Occipital lobe (tissue), 2 donors: ENCODE measurements around the gene CD74. TPM values are rescaled to one million over a fixed set of nuclear protein-coding genes. Genes with fewer than 3 reads are reported as not detected.

ENCODE experiments used
- DNase-seq: peaks from one replicate; lab custom pipeline; 2025; lab: John Stamatoyannopoulos, UW
- total RNA-seq: library from RNA; depleted of rRNA; stranded (reverse); fragments of >200 nt; gene quantifications from one replicate; pipeline ENCODE4 v1.2.3, GENCODE V29; 2014

Gene CD74
- total RNA-seq, 1 donor from 2014 or later: 4.1 TPM

DNA sequence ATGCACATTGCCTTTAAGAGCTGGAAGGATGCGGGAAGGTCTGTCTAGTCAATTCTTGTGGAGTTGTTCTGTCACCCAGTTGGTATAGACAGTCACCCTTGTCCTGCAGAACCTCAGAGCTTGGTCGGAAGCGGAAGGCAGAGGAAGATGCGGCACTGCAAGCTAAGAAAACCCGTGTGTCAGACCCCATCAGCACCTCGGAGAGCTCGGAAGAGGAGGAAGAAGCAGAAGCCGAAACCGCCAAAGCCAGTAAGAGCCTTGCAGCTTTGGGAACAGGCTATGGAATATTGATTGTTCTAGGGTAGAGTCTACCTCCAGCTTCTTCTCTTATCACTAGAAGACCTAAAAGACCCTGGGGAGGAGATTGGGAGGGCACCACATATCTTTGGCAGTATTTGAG, 48.7 kb downstream of the CD74 start:
- no peak for DNase-seq

DNA sequence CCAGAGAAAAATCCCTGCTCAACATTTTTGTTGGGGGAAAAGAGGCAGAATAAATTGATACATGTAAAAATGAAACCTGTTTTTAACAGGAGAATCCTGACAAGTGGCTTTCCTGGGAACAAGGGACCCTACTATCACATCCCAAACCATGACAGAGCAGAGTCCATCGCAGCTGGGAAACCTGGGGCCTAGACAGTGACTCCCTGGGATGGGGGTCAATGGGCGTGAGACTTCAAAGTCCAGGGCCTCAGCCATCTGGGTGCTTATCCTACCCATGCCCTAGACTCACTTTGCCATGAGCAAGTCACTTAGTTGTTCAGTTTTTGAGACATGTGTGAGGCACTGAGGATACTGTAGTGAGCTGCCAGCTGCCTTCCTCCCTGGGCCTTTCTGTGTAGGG, 49.5 kb downstream of the CD74 start:
- DNase-seq: no peak

DNA sequence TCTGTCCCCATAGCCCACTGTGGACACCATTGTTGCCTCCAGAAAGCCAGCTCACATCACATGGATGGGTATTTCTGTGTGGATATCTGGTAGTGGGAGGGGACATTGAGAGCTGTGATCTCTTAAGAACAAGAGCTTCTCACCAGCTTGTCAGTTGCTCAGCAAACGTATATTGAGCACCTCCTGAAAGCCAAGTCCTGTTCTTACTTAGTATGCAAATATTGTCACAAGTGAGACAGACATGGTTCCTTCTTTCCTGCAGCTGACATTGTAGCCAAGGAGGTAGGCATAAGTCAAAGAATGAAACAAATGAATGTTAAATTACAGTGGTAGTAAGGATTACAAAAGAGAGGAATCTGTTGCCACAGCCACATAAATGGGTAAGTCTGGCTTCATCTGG, 51.4 kb downstream of the CD74 start:
- no peak for DNase-seq

DNA sequence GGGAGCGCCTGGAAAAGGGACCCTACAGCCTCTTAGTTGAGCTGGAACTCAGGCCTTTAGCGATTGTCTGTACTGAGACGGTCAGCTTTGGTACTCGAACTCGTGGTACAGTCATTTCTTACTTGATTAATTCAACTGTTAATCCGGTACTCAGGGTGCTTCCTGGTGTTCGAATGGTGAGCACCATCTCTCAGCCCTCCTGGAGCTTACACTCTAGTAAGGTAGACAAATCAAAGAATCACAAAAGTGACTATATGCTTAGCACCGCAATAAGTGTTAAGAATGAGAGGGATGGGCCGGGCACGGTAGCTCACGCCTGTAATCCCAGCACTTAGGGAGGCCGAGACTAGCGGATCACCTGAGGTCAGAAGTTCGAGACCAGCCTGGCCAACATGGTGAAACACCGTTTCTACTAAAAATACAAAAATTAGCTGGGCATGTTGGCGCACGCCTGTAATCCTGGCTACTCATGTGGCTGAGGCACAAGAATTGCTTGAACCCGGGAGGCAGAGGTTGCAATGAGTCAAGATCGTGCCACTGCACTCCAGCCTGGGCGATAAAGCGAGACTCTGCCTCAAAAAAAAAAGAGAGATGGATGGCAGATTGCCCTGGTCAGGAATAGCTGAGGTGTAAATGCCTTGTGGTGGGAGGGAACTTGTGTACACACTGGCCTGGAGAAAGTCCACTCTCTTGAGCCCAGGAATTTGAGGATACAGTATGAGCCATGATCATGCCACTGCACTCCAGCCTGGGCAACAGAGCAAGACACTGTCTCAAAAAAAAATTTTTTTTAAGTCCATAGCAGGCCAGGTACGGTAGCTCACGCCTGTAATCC, 54.2 kb downstream of the CD74 start:
- DNase-seq: no peak

DNA sequence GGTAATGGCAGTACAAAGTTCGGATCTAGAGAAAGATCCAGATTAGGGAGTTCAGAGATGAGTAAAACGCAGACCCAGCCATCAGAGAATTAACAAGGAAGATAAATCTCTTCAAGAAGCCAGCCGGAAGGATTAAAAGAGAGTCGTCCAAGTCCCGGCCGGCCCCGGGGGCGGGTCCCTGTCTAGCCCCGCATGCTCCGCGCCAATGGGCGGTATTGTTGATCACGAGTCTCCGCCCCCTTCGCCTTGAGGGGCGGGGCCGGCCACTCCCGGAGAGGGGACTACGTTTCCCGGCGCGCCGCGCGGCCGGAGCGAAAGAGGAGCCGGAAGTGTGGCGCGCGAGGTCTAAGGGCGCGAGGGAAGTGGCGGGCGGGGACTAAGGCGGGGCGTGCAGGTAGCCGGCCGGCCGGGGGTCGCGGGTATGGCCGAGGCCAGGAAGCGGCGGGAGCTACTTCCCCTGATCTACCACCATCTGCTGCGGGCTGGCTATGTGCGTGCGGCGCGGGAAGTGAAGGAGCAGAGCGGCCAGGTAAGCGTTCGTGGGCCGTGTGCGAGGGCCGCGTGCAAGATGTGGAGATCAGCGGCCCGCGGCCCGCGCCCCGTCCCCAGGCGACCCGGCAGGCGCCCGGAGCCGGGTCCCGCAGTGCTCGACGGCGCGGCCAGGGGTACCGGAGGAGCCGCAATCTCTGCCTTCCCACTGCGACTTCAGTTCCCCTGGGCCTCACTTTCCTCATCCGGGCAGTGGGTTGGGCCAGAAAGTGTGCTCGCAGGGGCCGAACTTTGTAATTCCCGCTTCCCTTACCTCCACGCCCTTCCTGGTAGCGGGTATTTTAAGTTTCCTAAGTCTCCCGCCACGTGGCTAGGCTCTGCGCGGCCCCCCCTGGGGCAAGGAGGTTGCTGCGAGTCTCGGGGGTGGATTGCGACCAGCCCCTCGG, 55.1 kb downstream of the CD74 start, which contains the start of gene TCOF1:
Gene TCOF1 (plus strand): TSS at position 372 of the 935 bp plus-strand sequence. CDS start 50 bp downstream, at position 422.
- DNase-seq: peak; percentile 95

DNA sequence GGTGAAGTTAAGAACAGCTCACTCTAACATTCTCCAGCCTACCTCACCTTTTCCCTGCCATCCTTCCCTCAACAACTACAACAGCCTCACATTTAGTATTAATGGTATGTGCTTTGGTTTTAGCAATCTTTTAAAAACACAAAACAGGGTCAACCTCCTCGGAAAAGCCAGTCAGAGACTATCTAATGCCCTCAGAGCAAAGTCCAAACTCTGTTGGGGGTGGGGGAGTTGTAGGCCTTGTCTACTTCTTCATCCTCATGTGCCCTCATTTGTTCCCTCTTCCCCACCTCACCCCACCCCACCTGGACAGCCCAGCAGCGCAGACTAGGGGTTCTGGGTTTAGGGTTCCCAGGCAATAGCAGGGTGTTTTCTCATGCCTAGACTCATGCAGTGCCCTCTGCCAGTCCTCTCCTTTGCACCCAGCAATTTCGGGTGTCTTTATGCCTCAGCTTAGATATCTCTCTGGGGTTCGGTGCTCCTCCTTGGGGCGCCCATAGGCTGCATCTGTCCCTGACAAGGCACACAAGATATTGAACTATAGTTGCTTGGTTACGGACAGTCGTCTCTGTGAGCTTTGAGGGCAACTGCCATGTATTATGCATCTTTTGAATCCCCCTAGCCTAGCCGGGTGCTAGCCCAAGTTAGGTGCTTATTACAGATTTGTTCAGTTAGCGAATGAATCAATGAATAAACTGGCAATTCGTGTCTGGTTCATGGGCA, 56.0 kb downstream of the CD74 start:
- no peak for DNase-seq

DNA sequence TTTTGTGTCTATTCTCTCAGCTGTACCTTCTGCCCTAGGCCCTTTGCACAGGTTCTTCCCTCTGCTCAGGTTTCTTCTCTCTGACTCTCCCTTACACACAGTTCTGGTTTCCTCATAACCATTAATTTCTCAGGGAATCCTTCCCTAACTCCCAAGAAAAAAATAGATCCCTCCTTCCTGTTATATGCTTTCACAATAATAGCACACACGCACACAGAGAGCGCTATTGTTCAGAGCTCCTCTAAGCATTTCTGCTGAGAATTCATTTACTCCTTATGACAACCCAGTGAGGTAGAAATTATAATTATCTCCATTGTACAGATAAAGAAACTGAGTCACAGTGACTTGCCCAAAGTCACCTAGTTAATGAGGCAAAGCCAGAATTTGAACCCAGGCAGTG, 56.9 kb downstream of the CD74 start:
- DNase-seq: no peak

DNA sequence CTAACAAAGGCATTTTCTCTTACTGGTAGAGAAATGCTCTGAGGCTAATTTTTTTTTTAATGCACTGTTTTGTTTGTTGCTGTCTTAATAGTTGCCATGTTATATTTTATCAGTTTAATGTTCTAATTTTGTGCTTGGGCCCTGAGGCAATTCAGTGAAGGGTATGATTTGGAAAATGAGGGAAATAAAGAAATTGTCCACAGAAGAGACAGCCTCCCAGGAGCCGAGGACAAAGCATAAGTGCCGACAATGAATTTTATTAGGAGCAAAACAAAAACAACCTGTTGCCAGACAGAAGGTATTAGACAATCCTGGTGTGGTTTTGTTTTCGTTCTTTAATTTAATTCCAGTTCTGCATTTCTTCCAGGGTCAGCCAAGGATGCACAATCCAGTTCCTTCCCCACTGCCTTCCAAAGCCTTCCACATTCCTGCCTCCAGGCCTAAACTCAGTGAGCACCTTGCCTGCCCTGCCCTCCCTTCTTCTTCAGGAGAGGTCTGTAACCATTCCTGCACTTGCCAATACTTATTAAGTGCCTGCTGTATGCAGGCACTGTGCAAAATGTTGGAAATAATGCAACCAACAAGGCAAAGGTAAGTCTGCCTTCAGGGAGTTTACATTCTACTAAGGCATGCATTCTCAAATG, 59.6 kb downstream of the CD74 start:
- DNase-seq: no peak

DNA sequence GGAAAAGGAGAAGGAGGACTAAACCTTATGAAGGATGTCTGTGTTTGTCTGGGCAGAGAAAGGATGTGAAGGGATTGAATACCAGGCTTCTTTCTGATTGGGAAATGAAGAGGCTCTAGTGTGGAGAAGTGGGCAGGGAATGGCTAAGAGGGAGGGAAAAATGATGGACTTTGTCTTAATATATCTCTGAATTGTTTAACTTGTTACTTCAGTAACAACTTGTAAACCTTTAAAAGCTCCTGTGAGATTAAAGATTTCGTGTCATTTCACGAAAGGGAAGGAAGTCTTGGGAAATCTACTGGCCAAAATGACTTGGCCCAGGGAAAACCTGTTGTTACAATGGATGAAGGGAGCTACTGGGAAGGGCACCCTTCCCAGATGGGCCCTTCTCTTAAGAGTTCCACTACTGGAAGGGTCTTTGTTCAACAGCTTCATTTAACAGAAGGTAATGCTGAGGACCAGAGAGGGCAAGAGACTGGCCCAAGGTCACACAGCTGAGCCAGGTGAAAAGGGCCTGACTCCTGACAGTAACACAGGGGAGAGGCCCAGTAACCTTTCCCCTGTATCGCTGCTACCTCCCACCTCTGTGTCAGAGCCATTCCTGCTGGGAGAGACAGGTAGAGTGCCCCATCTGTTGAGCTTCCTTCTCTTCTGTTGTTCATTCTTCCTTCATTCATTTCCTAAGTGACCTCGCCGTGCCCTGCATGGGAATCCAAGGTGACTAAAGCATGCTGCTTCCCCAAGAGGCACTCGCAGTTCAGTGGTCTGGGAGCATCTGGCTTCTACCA, 60.3 kb downstream of the CD74 start:
- DNase-seq: no peak

Other genes with a start within 250 kb of the CD74 start
- not detected for gene CDX1, start 246.1 kb downstream of the CD74 start, total RNA-seq
- 0.62 TPM for gene SLC6A7, start 222.8 kb downstream of the CD74 start, total RNA-seq
- gene CAMK2A, start 123.1 kb downstream of the CD74 start, total RNA-seq: 14.0 TPM
- gene ARSI, start 110.0 kb downstream of the CD74 start, total RNA-seq: 0.31 TPM
- gene TCOF1, start 55.2 kb downstream of the CD74 start, total RNA-seq: 13.6 TPM
- gene RPS14, start 36.8 kb upstream of the CD74 start, total RNA-seq: 2,126 TPM
- 23.1 TPM for gene NDST1, start 95.2 kb upstream of the CD74 start, total RNA-seq
- gene SYNPO, start 227.8 kb upstream of the CD74 start, total RNA-seq: 5.8 TPM
- 1.7 TPM for gene MYOZ3, start 248.3 kb upstream of the CD74 start, total RNA-seq